Measurements from ENCODE around the gene DNAJB14.

- TF ChIP-seq, protein P1, sequence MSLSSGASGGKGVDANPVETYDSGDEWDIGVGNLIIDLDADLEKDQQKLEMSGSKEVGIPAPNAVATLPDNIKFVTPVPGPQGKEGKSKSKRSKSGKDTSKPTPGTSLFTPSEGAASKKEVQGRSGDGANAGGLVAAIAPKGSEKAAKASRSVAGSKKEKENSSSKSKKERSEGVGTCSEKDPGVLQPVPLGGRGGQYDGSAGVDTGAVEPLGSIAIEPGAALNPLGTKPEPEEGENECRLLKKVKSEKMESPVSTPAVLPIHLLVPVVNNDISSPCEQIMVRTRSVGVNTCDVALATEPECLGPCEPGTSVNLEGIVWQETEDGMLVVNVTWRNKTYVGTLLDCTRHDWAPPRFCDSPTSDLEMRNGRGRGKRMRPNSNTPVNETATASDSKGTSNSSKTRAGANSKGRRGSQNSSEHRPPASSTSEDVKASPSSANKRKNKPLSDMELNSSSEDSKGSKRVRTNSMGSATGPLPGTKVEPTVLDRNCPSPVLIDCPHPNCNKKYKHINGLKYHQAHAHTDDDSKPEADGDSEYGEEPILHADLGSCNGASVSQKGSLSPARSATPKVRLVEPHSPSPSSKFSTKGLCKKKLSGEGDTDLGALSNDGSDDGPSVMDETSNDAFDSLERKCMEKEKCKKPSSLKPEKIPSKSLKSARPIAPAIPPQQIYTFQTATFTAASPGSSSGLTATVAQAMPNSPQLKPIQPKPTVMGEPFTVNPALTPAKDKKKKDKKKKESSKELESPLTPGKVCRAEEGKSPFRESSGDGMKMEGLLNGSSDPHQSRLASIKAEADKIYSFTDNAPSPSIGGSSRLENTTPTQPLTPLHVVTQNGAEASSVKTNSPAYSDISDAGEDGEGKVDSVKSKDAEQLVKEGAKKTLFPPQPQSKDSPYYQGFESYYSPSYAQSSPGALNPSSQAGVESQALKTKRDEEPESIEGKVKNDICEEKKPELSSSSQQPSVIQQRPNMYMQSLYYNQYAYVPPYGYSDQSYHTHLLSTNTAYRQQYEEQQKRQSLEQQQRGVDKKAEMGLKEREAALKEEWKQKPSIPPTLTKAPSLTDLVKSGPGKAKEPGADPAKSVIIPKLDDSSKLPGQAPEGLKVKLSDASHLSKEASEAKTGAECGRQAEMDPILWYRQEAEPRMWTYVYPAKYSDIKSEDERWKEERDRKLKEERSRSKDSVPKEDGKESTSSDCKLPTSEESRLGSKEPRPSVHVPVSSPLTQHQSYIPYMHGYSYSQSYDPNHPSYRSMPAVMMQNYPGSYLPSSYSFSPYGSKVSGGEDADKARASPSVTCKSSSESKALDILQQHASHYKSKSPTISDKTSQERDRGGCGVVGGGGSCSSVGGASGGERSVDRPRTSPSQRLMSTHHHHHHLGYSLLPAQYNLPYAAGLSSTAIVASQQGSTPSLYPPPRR (CRISPR knock-in tag; IDR thresholded peaks at IDR 0.05; ENCODE audit: borderline replicate concordance): no peak
- TF ChIP-seq SIN3A (IDR thresholded peaks at IDR 0.05; ENCODE audit: borderline replicate concordance, low read depth, low read length) (no peak), ZNF12 (CRISPR knock-in tag; IDR thresholded peaks at IDR 0.05) (no peak), ZNF282 (IDR thresholded peaks at IDR 0.05; ENCODE audit: partially characterized antibody) (no peak), MAFK (conservative IDR thresholded peaks at IDR 0.05 in 1 of 2, IDR thresholded peaks at IDR 0.05 in 1 of 2; ENCODE audit: low read length in 2 of 2) (no peak), CTCF (CRISPR knock-in tag; IDR thresholded peaks at IDR 0.05) (no peak)
- TF ChIP-seq, protein P2, sequence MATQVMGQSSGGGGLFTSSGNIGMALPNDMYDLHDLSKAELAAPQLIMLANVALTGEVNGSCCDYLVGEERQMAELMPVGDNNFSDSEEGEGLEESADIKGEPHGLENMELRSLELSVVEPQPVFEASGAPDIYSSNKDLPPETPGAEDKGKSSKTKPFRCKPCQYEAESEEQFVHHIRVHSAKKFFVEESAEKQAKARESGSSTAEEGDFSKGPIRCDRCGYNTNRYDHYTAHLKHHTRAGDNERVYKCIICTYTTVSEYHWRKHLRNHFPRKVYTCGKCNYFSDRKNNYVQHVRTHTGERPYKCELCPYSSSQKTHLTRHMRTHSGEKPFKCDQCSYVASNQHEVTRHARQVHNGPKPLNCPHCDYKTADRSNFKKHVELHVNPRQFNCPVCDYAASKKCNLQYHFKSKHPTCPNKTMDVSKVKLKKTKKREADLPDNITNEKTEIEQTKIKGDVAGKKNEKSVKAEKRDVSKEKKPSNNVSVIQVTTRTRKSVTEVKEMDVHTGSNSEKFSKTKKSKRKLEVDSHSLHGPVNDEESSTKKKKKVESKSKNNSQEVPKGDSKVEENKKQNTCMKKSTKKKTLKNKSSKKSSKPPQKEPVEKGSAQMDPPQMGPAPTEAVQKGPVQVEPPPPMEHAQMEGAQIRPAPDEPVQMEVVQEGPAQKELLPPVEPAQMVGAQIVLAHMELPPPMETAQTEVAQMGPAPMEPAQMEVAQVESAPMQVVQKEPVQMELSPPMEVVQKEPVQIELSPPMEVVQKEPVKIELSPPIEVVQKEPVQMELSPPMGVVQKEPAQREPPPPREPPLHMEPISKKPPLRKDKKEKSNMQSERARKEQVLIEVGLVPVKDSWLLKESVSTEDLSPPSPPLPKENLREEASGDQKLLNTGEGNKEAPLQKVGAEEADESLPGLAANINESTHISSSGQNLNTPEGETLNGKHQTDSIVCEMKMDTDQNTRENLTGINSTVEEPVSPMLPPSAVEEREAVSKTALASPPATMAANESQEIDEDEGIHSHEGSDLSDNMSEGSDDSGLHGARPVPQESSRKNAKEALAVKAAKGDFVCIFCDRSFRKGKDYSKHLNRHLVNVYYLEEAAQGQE (IDR thresholded peaks at IDR 0.05; ENCODE audit: borderline replicate concordance in 1 of 2, low read depth in 1 of 2, low read length in 2 of 2): no peak
- TF ChIP-seq, protein P3, sequence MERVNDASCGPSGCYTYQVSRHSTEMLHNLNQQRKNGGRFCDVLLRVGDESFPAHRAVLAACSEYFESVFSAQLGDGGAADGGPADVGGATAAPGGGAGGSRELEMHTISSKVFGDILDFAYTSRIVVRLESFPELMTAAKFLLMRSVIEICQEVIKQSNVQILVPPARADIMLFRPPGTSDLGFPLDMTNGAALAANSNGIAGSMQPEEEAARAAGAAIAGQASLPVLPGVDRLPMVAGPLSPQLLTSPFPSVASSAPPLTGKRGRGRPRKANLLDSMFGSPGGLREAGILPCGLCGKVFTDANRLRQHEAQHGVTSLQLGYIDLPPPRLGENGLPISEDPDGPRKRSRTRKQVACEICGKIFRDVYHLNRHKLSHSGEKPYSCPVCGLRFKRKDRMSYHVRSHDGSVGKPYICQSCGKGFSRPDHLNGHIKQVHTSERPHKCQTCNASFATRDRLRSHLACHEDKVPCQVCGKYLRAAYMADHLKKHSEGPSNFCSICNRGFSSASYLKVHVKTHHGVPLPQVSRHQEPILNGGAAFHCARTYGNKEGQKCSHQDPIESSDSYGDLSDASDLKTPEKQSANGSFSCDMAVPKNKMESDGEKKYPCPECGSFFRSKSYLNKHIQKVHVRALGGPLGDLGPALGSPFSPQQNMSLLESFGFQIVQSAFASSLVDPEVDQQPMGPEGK (CRISPR knock-in tag; IDR thresholded peaks at IDR 0.05): no peak
Measured at GRCh38 chr4:99921174-99921573, 25.2 kb downstream of the DNAJB14 start.

Data from HepG2 (cell line).